ENCODE results near the gene ZNF200.

- TF ChIP-seq GATA2 (IDR thresholded peaks at IDR 0.05; ENCODE audit: low read depth, low read length), result no peak
- TF ChIP-seq GATA3 (IDR thresholded peaks at IDR 0.05; ENCODE audit: low read depth, low read length), result no peak
Measured at GRCh38 chr16:3179651-3180050, 55.3 kb downstream of the ZNF200 start.

Data from SH-SY5Y (cell line).